Caco-2 (cell line): Measurements from ENCODE around the gene ANXA3. TPM values are rescaled to one million over a fixed set of nuclear protein-coding genes. Genes with fewer than 3 reads are reported as not detected.

Source experiments
- BruUV-seq: library from RNA; stranded (reverse); fragments of 400-500 nt; replicated peaks from 2 replicates; lab custom pipeline; 2021; lab: Mats Ljungman, UMichigan
- CTCF ChIA-PET: fragments of 300-600 bp; sonication (Branson Sonifier 250); formaldehyde crosslinking; loops from one replicate; lab custom pipeline; 2022; ENCODE audit warnings: antibody characterized with exemption; lab: Charles Lee
- POLR2A ChIA-PET: fragments of 300-600 bp; sonication (Branson Sonifier 250); formaldehyde crosslinking; loops from one replicate; lab custom pipeline; 2022; ENCODE audit warnings: antibody characterized with exemption; lab: Charles Lee
- DNase-seq, 2 experiments: peaks; one replicate each; pipeline versions ENCODE4 v3.0.0 to v3.0.0-alpha.2; 2020 to 2022
- H3K27me3 ChIP-seq: replicated peaks from 2 replicates; pipeline ENCODE4 v1.6.0; 2011; ENCODE audit warnings: low read length; ENCODE audit not compliant: control insufficient read depth, insufficient read depth
- H3K36me3 ChIP-seq: 2 replicates; pipeline ENCODE4 v1.5.1; 2011; ENCODE audit warnings: low read length; ENCODE audit not compliant: control insufficient read depth, insufficient read depth
- H3K4me1 ChIP-seq: fragments of 250-450 bp; sonication (Bioruptor Pico); 2 replicates; pipeline ENCODE4 v1.5.1; 2020; ENCODE audit warnings: mild to moderate bottlenecking
- H3K4me3 ChIP-seq: 2 replicates; pipeline ENCODE4 v1.5.1; 2011; ENCODE audit warnings: low read depth, mild to moderate bottlenecking, control low read depth, low read length
- H3K9me3 ChIP-seq: fragments of 250-450 bp; sonication (Bioruptor Pico); 2 replicates; pipeline ENCODE4 v1.5.1; 2020; ENCODE audit warnings: mild to moderate bottlenecking, moderate library complexity
- H3K27ac Mint-ChIP-seq: one replicate; pipeline ENCODE4 v1.8.0; 2022; ENCODE audit warnings: mixed read lengths; ENCODE audit not compliant: unreplicated experiment
- H3K27me3 Mint-ChIP-seq: one replicate; pipeline ENCODE4 v1.8.0; 2022; ENCODE audit warnings: mixed read lengths; ENCODE audit not compliant: insufficient read depth, unreplicated experiment
- H3K36me3 Mint-ChIP-seq: one replicate; pipeline ENCODE4 v1.8.0; 2022; ENCODE audit warnings: mild to moderate bottlenecking, mixed read lengths; ENCODE audit not compliant: insufficient read depth, unreplicated experiment
- H3K4me1 Mint-ChIP-seq: one replicate; pipeline ENCODE4 v1.8.0; 2022; ENCODE audit warnings: low read depth, mixed read lengths; ENCODE audit not compliant: unreplicated experiment
- H3K4me3 Mint-ChIP-seq: one replicate; pipeline ENCODE4 v1.8.0; 2022; ENCODE audit warnings: mild to moderate bottlenecking, moderate library complexity, mixed read lengths; ENCODE audit not compliant: unreplicated experiment
- H3K9me3 Mint-ChIP-seq: one replicate; pipeline ENCODE4 v1.8.0; 2022; ENCODE audit warnings: mixed read lengths; ENCODE audit not compliant: unreplicated experiment
- intact Hi-C: fragments of 100-400 bp; cut with micrococcal nuclease; formaldehyde crosslinking; loops from one replicate; pipeline ENCODE4 v1.10.0; 2022; ENCODE audit not compliant: unreplicated experiment
- total RNA-seq: library from RNA; stranded (reverse); gene quantifications from 2 replicates; pipeline ENCODE4 v1.2.3, GENCODE V29; 2022
- TF ChIP-seq, protein P1 (sequence below), 2 experiments: fragments of 200-600 bp in 1 of 2; IDR thresholded peaks; 1 replicate in 1 of 2; 2 replicates in 1 of 2; pipeline versions ENCODE4 v1.5.1 to v1.8.0; 2011 to 2022; ENCODE audit warnings: antibody characterized with exemption in 1 of 2, control low read depth in 1 of 2, inconsistent platforms in 1 of 2, low read depth in 1 of 2, low read length in 1 of 2, mild to moderate bottlenecking in 1 of 2, moderate library complexity in 1 of 2; ENCODE audit not compliant: insufficient read depth in 1 of 2, severe bottlenecking in 1 of 2, unreplicated experiment in 1 of 2

ANXA3 gene
- total RNA-seq, 1 experiment from 2014 or later: 361 TPM

DNA sequence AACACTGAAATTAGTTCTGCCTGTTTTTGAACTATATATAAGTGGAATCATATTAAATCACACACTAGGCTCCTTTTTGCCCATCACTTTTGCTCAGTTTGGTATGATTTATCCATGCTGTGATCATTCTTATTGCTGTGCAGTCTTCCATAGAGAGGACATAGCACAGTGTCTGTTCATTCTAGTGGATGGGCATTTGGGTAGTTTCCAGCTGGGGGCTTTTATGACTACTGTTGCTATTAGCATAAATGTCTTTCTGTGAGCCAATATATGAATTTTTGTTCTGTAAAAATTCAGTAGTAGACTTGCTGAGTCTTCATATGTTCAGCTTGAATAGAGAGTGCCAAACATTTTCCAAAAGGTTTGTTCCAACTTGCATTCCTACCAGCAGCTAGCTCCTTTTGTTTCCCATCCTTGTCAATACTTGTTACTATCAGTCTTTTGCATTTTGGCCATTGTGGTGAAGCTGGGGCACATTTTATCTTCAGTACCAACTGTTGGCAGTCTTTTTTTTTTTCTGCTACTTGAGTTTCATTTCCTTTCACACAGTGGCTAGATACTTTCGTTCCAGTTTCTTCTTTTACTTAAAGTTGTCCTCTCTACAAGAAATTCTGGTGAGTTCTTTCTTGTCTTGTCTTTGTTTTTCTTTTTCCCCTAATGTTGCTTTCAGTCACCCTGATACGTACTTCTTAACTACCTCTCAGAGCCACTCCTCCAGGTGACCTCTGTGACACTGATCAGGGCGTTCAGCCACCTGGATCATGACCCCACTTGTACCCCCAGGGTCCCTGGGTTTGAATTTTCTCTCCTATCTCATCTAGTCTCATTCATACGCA is 87.0 kb downstream of the ANXA3 start:
- TF ChIP-seq, protein P1, sequence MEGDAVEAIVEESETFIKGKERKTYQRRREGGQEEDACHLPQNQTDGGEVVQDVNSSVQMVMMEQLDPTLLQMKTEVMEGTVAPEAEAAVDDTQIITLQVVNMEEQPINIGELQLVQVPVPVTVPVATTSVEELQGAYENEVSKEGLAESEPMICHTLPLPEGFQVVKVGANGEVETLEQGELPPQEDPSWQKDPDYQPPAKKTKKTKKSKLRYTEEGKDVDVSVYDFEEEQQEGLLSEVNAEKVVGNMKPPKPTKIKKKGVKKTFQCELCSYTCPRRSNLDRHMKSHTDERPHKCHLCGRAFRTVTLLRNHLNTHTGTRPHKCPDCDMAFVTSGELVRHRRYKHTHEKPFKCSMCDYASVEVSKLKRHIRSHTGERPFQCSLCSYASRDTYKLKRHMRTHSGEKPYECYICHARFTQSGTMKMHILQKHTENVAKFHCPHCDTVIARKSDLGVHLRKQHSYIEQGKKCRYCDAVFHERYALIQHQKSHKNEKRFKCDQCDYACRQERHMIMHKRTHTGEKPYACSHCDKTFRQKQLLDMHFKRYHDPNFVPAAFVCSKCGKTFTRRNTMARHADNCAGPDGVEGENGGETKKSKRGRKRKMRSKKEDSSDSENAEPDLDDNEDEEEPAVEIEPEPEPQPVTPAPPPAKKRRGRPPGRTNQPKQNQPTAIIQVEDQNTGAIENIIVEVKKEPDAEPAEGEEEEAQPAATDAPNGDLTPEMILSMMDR (IDR thresholded peaks at IDR 0.05; ENCODE audit: insufficient read depth in 1 of 2, low read depth in 1 of 2, low read length in 1 of 2, severe bottlenecking in 1 of 2, unreplicated experiment in 1 of 2): no peak

DNA sequence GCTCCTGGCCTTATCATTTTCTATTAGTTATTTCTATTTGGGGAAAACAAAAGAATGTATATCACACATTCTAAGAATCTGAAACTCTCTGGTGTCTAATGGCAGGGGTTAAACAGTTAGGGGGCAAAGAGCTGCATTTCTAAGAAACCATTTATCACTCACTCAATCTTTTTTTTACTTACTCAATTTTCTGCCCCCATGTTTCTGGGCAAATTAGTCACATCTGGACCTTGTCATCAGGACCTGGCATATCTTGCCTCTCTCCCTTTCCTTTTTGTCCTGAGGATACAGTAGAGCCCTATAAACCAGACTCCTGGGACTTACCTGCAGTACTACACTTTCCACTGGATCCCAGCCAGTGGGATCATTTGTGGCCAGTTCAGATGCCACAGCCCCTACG is 89.1 kb downstream of the ANXA3 start:
- POLR2A ChIA-PET: no interaction called here
- Mint-ChIP-seq H3K36me3 (no peaks in the 10 kb centered on the region), H3K4me1 (peaks cover 8% of the 10 kb centered on the region), H3K9me3 (no peaks in the 10 kb centered on the region), H3K27ac (no peak overlapping the region), H3K27me3 (no peaks in the 10 kb centered on the region), H3K4me3 (no peak overlapping the region)
- CTCF ChIA-PET: no interaction called here
- Histone ChIP-seq H3K4me1 (peaks cover 7% of the 10 kb centered on the region), H3K36me3 (no peaks in the 10 kb centered on the region), H3K4me3 (no peak overlapping the region), H3K9me3 (no peaks in the 10 kb centered on the region), H3K27me3 (no peaks in the 10 kb centered on the region)
- intact Hi-C loops: no loop called here
- no peak for DNase-seq
- TF ChIP-seq, protein P1 (IDR thresholded peaks at IDR 0.05; ENCODE audit: insufficient read depth in 1 of 2, low read depth in 1 of 2, low read length in 1 of 2, severe bottlenecking in 1 of 2, unreplicated experiment in 1 of 2): no peak
- BruUV-seq: no TSS peak

More for the DNA sequence above, 87.0 kb downstream of the ANXA3 start:
- ChIA-PET POLR2A (no interaction called here), CTCF (no interaction called here)
- Histone ChIP-seq H3K27me3 (no peaks in the 10 kb centered on the region), H3K36me3 (no peaks in the 10 kb centered on the region), H3K4me1 (no peaks in the 10 kb centered on the region), H3K4me3 (no peak overlapping the region), H3K9me3 (no peaks in the 10 kb centered on the region)
- Mint-ChIP-seq H3K4me1 (no peaks in the 10 kb centered on the region), H3K9me3 (no peaks in the 10 kb centered on the region), H3K27me3 (no peaks in the 10 kb centered on the region), H3K4me3 (no peak overlapping the region), H3K27ac (no peak overlapping the region), H3K36me3 (no peaks in the 10 kb centered on the region)
- no peak for DNase-seq
- no TSS peak for BruUV-seq
- intact Hi-C loops: no loop called here

DNA sequence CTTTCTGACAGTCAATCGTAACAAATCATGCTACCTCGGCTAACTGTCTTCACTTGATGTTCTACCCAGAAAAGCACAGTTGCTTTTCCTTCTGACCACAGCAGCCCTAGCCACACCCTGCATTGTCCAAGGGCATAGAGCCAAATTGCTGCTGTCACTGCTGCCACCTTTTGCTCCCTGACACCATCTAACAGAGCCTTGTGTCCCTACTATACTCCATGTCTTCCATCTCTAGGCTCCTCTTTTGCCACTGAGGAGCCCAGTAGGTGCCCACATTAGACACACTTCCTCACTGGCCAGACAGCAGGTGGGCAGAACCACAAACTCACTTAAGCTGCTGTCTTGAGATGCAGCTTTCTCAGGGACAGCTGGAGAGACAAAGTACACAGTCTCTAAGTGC is 91.4 kb downstream of the ANXA3 start:
- no peaks in the 10 kb centered on the region for H3K36me3 ChIP-seq
- ChIA-PET CTCF (no interaction called here), POLR2A (no interaction called here)
- no peaks in the 10 kb centered on the region for H3K9me3 ChIP-seq
- H3K4me3 ChIP-seq: no peak overlapping the region
- Mint-ChIP-seq H3K9me3 (no peaks in the 10 kb centered on the region), H3K27ac (no peak overlapping the region), H3K36me3 (no peaks in the 10 kb centered on the region), H3K4me1 (peaks cover 10% of the 10 kb centered on the region), H3K4me3 (no peak overlapping the region), H3K27me3 (no peaks in the 10 kb centered on the region)
- no TSS peak for BruUV-seq
- TF ChIP-seq, protein P1 (IDR thresholded peaks at IDR 0.05; ENCODE audit: insufficient read depth in 1 of 2, low read depth in 1 of 2, low read length in 1 of 2, severe bottlenecking in 1 of 2, unreplicated experiment in 1 of 2): no peak
- intact Hi-C loops: no loop called here
- peaks cover 7% of the 10 kb centered on the region for H3K4me1 ChIP-seq
- H3K27me3 ChIP-seq: no peaks in the 10 kb centered on the region
- no peak for DNase-seq
